NCI-H1417 treated with DMSO at 0.1 percent for 48 hours (cell line): ENCODE measurements around the gene CDC5L.

ENCODE experiments used
- DNase-seq: peaks from one replicate; lab custom pipeline; 2025; lab: John Stamatoyannopoulos, UW

The CDC5L gene

DNA sequence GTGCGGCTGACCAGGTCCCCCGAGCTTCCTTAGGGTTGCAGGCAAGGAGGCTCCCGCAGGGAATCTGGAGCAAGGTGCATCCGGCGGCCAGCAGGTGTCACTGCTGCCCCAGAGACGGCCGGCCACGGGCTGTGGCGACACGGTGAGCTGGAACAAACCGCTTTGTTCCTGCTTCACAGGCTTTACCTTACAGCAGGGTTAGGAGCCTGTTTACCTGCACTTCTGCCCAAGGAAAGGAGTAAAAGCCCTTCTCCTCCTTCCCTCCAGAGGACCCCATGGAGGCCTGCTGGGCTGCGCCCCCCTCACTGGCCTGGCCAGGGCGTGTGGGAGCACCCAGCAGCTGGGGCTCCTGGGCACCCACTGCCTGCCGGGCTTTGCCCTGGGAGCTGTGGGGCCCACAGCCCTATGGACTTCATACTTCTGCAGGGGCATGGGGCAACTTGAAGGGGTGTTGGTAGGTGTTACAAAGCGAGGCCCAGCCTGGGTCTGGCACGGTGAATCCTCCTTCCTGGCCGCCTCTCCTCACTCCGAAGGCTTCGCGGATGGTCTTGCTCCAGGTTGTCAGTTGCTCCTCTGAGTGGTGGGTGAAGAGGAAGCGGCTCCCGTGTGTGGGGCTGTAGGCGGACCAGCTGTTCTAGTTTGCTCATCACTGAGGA is 88.4 kb downstream of the CDC5L start:
- DNase-seq: peak; percentile 47

DNA sequence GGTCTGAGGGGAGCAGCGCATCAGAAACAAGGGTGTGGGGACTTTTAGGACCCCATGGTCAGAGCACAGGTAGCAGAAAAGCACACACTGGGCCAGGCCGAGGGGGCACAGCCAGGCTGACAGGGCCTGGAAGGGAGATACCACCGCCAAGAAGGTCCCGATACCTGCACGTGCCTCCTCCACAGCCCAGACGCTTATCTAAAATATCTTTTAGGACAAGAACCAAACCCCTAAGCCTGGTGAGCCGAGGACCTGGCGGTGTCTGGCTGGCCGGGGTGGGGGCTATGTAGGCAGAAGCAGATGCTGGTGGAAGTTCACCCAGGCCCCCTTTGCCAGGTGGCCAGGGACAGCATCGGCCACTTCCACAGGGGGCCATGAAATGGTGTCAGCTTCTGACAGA is 89.3 kb downstream of the CDC5L start:
- DNase-seq: no peak

DNA sequence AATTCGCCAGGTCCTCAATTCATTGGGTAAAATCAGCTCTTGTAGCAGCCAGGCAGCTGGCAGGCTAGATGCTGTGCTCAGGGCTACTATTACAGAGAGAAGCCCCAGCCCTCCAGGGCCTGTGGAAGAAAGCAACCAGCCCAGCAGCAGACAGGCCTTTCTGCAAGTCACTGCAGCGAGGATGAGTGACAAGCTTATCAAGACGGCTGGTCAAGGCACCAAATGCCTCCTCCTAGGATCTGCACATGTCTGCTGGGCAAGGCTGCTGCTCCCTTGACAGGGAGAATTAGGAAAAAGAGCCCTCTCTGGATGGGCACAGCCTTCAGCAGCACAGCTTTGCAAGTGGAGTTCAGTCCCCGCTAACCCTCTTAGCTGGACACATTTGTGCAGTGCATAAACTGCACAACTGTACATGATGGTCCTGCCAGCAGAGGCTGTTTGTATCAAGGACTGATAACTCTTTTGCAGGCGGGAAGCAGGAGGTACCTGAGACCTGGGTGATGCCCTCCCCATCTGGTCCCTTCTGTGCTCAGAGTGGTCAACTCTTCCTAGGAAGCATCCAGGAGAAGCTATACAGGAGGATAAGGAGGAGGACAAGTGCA is 89.9 kb downstream of the CDC5L start:
- no peak for DNase-seq

DNA sequence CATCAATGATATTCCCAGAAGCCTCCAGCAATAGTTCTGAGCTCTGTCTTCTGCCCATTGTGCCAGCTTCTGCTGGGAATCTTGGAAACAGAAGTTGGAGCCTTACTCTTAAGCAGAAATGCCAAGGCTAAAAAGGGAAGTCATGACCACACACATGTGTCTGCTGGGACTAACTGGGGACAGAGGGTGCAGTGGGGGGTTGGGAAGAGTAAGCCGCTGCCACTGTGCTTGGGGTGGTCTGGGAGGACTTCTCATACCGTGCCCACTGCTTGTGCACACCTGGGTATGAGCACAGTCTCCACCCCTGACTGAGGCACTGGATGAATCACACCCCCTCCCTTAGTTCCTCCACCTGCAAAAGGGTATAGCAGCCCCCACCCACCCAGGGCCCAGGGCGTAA is 90.7 kb downstream of the CDC5L start:
- DNase-seq: no peak

DNA sequence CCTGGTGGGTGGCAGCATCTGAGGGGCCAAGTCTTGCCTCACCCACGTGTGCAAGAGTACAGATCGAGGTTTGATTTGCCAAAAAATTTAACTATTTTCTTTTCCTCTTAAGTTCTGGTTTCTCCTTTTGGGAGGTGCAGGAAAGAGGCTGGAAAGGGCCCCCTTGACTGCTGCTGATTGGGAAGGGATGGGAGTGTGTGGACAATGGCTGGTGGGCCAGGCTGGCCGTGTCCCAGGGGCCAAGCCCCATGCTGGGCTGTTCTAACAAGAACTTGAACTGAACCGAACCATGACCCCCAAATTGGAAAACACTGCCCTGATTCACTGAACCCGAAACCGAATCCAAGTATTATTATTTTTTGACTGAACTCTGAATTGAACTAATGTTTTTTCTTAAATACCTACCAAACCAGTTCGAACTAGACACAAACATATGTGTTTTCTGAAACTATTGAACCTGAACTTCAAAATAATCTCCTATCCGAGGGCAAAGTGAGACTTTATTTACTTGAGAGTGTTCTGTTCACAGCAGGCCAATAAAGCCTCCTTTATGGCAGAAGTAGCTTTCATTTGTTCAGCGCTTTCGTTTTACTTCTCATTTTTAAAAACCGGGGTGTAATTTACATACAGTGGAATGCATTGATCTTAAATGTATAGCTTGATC is 91.2 kb downstream of the CDC5L start:
- no peak for DNase-seq

DNA sequence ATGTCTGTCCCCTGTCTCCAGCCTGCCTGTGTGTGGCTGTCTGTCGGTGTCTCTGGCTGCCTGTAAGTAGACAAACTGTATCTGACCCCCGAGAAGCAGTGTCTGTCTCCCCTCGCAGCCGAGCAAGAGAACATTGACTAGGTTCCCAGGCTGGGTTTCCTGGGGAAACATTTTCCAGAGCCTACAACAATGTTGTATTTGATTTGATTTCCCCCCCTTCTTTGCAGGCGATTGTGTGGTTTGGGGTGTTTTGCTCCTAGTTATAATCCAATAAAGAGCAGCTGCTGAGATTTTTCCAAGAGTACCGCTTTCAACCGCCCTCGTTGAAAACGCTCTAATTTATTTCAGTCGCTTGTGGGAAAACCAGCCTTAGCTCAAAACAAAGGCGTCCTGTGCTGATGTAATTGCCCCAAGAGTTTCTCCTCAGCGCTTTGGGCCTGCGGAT is 92.6 kb downstream of the CDC5L start:
- no peak for DNase-seq

DNA sequence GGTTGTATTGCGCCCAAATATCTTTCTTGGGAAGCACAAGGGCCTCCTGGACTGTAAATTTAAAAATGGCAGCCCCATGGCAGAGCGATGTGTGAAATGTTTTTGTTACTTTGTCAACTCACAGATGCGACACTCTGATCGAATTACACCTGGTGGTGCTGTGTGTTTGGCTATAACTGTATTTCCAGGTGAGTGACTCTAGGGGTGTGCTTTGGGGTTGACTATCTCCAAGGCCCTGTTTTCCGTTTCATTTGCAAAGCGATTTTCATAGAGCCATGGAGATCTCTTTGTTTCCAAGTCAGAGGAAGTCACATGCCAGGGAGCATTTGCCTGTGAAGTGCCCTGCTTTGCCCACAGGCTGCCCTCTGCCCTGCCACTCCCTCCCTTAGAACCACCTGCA is 93.5 kb downstream of the CDC5L start:
- DNase-seq: no peak

DNA sequence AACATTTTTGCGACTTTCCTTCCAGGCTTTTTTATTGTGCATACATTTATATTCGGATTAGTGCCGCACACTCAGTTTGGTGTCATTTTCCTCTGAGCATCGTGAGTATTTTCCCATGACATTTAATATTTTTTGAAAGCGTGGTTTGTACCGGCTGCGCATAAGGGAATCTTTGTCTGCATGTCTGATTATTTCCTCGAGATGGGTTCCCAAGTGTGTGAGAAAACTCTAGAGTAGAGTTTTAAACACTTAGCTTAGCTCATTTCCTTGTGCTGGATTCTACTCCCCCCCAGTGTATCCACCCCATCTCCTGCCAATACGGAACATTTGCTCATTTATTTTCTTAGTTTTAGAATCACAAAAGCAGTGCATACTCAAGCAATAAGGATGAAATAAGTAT is 94.3 kb downstream of the CDC5L start:
- DNase-seq: no peak

DNA sequence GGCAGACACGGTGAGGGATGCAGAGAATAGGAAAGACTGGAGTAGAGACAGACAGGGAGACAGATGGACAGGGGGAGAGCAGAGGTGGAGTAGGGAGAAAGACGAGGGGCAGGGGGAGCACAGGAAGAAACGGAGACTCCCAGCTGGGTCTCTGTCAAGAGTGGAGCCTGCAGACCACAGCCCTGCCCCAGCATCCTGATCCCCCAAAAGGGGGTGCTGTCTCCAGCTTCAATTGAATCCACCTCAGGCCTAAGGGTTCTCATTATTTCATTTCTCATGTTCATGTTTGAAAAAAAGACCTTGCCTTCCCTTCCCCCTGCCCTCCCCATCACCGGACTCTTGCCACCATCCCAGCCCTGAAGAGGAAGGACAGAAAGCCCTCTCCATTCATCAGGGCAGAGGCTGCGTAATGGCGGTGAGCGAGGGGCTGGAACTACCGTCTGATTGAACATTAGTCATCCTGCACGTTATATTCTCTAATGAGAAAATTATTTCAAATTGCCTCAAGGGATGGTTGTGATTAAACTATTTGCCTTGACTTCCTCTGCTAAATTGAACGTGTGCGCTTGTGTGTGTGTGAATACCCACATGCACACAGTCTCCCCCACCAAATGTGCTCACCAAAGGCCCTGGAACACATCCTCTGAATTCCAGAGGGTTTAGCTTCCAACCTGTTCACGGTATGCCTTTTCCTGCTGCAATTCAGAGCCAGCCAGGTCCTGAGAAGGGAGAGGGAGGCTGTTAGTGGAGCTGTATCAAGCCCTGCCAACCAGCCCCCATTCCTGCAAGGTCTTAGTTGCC is 98.3 kb downstream of the CDC5L start:
- no peak for DNase-seq

DNA sequence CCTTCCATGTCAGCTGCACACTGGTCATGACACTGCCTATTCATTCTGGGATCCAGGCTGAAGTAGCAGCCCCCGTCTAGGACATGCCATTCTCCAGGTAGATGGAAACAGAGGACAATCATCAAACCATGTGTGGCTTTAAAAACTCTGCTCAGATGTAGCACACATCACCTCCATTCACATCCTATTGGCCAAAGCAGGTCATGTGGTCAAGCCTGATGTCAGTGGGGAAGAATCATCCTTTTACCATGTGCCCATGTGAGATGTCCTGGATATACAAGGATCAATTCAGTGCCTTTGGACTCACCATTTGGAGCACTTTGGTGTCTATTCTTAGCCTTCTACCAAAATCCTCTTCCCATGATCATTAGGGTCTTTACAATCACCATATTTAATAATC is 99.5 kb downstream of the CDC5L start:
- no peak for DNase-seq

DNA sequence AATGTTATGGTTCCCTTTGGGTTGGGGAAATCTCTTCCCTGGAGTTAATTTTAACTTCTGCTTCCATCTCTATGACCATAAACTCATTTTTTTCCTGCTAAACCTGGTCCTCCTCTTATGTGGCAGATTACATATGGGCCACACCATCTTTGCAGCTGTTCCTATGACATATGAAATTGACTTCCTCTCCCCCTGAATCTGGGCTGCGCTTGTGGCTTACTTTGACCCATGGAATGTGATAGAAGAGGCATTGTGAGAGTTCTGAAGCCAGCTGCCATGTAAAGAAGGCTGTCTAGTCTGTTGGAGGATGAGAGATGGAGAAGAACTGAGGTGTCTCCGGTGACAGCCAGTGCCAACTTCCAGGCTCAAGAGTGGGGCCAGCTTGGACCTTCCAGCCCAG is 100.1 kb downstream of the CDC5L start:
- DNase-seq: no peak

DNA sequence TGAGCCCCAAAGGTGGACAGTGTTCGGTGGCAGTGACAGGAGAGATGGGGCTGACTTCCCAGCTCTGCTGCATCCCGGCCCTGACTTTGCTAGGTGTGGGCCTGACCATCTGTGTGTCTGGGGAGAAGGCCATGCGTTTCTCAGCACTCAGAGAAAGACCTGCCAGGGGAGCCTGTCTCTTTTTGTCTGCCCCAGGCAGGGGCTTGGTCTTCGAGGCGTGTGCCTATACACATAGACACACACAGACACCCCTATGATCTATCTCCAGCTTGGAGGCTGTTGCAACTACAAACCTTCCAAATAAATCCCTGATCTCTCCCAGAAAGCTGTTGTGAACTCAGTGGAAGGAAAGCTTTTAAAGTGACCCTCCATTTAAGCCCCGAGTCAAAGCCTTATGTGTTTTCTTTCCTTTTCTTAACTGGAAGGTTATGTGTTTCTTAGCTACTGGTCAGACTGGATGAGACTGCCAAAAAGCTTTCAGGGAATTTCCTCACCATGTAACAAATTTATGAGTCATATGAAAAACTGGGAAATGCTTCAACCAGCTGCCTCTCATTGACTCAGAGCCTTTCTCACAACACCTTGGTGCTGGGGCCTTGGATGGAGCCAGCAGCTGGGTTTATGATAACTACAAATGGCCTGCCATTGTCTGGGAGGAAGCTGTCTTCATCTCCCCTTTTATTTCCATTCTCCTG is 102.6 kb downstream of the CDC5L start:
- DNase-seq: no peak

DNA sequence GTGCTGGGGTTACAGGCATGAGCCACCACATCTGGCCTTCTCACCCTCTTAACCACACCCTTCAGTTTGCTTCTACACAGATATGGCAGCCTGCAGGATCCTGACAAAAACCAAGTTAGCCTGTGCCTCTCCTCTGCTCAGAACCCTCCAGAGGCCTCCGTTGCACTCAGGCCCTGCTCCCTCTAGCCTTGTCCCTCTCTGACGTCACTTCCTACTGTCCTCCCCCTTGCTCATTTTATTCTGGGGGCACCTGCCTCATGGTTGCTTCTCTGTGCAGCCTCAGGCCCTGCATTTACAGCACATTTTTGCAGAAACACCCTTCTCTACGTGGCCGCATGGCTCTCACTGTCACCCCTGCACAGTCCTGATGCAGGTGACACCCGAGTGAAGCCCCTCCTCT is 105.6 kb downstream of the CDC5L start:
- DNase-seq: no peak

DNA sequence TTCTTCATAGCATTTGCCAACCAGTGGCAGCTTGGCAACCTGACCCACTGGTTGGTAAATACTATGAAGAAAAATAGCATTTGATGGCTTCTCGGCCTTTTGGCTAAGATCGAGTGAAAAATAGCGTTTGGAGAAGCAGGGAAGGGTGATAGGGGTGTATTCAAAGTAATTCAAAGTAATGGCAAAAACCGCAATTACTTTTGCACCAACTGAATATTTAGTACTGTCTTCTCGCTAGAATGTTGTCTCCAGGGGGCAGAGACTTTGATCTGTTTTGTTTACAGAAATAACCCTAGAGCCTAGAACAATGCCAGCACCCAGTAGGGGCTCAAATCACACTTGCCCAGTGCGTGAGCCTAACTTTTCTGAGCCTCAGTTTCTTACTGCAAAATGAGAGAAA is 106.1 kb downstream of the CDC5L start:
- no peak for DNase-seq

DNA sequence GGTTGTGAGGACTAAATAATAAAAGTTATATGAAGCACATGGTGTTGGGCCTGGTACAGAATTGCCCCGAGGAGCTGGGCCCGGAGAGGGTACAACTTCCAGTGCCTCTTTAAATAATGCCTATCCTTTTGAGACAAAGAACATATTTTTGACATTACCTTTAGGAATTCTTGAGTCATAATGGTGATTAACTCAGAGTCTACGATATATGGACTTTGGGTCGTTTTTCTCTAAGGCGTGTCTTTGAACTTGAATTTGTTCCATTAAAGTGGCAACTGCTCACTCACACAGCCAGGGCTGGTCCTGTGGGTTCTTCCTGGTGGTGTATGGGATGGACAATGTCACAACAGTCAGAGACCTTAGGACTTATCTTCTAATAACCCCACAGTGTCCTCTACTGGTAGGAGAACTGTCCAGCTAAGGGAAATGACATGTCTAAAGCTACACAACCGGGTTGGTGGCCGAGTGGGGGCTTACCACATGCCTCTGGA is 106.5 kb downstream of the CDC5L start:
- no peak for DNase-seq

DNA sequence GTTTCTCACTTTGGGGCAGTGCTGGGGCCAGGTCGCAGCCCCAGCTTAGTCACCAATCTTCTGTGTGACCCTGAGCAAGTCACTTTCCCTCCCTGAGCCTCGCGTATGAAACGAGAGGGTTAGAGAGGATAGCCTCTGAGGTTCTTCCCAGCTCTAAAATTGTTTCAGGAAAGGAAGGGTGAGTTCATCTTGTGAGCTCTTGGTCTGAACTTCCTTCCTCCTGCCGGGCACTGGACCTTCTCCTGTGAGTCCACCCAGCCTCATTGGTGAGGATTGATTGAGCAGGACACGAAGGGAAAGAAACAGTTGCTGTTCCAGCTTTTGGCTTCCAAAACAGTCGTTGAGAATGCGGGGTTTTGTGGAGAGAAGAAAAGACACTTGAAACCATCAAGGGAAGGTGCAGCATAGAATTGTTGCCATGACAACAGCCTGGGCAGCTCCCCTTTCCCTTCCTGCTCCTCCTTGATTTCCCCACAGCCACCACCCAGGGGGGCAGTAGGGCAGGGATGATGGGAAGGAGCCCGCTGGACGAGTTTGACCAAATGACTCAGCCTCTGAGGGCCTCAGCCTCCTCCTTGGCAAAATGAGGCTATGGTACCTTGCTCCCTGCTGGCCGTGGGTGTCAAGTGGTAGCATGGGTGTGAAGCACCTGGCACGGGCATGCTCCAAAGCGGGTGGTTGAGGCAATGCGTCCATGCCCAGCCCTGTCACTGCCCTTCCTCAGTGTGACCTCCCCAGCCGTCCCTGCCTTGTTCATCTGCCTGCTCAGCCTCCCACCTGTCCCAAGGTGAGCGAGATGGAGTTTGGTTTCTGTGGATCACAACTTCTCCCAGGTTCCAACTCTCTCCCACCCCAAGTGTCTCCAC is 107.8 kb downstream of the CDC5L start:
- no peak for DNase-seq

DNA sequence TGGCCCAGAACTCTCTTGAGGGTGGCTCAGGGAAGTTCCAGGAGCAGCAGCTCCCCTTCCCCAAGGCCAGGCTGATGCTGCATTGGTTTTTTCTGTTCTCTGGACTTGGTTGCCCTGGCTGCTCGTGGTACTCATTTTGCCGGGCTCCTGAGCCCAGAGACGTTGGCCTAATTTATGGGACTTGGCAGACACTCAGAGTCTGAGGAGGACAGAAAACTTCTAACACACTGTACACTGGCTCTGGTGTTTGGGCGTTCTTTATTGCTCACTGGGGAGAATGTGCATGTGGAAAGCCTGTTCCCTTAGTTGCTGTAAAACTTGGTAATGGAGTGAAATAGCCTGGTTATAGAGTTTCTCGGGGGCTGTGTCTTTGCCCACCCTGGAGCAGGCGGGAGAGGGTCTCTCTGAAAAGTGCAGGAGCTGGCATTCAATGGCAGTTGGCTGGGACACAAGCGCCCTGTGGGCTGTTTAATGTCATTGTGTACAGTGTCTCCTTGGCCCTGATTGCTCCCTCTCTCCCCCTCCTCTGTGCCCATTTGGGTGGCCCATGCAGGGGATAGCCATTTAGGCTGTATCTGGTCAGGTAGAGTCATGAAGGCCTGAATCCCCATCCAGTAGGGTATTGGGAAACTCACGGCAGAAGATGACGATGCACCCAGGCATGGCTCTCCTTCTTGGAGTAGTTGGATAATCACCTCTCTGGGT is 109.3 kb downstream of the CDC5L start:
- DNase-seq: no peak

DNA sequence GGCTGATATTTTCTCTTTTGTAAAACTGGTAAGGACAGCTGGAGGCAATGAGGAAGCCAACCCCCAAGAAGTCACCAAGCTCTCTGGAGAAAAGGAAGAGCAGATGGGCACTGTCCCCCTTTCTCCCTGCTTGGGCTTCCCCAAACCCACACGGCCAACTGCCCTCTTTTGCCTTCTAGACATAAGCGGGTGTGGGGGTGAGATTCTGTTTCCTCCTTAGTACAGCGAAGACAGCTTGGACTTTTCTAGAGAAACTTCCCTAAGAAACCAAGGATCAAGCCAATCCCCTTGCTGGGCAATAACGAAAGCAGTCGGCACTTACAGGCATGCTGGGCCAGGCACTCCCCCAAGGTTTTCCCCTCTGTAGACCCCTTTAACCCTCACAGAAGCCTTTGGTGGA is 110.3 kb downstream of the CDC5L start:
- DNase-seq: no peak

DNA sequence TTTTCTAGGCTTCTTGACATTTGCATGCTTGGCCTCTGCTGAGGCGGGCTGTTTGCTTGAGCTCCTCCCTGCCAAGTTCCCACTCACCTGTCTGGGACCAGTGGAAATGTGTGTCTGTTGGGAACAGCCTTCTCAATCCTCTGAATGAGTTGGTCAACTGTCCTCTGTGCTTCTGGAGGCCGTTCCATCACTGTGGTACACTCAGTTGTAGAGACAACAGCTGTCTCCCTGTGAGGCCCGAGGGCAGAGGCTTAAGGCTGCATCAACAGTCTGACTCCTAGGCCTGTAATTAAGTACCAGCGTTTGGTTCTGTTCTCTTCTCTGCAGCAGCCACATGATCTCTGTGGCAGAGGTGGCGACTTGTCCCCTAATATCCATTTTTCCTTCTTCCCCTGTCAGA is 110.9 kb downstream of the CDC5L start:
- no peak for DNase-seq

DNA sequence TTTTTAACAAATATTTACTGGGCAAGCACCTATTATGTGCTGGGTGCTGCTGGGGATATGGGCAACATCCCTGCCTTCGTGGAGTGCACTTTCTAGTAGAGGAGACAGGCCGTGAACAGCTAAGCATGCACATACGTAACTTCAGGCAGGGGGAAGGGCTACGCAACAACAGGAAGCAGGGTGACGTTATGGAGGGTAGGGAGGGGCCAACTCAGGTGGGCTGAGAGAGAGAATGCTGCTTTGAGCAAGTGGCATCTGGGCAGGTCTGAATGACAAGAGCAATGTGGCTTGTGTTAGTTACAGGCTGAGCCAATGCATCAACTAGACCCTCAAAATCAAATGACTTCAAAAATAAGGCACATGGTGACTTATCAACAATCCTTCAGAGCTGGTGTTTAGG is 112.1 kb downstream of the CDC5L start:
- no peak for DNase-seq
